ENCODE measurements around the gene MYBL2.
"Not testable (repeated sequence)": the region's sequence is repeated elsewhere in the genome, so short reads cannot be mapped to it uniquely, and the experiment has no call there.

The MYBL2 gene

DNA sequence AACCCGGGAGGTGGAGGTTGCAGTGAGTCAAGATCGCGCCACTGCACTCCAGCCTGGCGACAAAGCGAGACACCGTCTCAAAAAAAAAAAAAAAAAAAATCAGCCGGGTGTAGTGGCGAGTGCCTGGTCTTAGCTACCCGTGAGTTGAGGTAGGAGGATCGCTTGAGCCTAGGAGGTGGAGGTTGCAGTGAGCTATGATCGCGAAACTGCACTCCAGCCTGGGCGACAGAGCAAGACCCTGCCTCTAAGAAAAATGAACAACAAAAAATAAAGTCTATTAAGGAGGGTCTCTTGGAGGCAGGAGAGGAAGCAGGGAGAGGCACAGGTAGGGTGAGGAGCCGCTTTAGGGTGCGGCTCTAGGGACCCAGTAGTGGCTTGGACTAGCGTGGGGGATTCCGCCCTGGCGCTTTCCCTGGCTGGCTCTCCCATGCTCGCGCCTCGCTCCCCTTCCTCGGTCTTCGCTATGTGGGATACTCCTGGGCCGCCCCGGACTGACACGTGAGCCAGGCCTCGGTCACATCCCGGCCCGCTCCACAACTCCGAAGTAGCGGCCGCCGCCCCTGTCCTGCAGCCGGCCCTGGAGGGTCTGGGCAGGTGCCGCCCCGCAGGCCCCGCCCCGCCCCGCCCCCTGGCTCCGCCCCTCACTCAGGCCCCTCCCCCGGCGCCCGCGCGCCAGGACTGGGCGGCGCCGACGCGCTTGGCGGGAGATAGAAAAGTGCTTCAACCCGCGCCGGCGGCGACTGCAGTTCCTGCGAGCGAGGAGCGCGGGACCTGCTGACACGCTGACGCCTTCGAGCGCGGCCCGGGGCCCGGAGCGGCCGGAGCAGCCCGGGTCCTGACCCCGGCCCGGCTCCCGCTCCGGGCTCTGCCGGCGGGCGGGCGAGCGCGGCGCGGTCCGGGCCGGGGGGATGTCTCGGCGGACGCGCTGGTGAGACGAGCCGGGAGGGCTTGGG lies at the start of gene MYBL2:
Gene MYBL2, plus strand, starts transcription at position 739 of the 953 bp plus-strand sequence. Its CDS starts 170 bp downstream, at position 909.
- TF ChIP-seq, protein P1, sequence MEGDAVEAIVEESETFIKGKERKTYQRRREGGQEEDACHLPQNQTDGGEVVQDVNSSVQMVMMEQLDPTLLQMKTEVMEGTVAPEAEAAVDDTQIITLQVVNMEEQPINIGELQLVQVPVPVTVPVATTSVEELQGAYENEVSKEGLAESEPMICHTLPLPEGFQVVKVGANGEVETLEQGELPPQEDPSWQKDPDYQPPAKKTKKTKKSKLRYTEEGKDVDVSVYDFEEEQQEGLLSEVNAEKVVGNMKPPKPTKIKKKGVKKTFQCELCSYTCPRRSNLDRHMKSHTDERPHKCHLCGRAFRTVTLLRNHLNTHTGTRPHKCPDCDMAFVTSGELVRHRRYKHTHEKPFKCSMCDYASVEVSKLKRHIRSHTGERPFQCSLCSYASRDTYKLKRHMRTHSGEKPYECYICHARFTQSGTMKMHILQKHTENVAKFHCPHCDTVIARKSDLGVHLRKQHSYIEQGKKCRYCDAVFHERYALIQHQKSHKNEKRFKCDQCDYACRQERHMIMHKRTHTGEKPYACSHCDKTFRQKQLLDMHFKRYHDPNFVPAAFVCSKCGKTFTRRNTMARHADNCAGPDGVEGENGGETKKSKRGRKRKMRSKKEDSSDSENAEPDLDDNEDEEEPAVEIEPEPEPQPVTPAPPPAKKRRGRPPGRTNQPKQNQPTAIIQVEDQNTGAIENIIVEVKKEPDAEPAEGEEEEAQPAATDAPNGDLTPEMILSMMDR (conservative IDR thresholded peaks at IDR 0.05; ENCODE audit: low read length): no peak
- peak; percentile 40 for DNase-seq (ENCODE audit: low read depth)

GRCh38 chr20:43631598-43631997 lies 35.3 kb upstream of the MYBL2 start:
- no peak for DNase-seq (ENCODE audit: low read depth)
- H3K4me3 ChIP-seq (ENCODE audit: low read length): no peak overlapping the region
- TF ChIP-seq, protein P1 (conservative IDR thresholded peaks at IDR 0.05; ENCODE audit: low read length): no peak

More for the DNA sequence above, at the start of gene MYBL2:
- H3K4me3 ChIP-seq (ENCODE audit: low read length): peak within 1 kb of the TSS; percentile 49

DNA sequence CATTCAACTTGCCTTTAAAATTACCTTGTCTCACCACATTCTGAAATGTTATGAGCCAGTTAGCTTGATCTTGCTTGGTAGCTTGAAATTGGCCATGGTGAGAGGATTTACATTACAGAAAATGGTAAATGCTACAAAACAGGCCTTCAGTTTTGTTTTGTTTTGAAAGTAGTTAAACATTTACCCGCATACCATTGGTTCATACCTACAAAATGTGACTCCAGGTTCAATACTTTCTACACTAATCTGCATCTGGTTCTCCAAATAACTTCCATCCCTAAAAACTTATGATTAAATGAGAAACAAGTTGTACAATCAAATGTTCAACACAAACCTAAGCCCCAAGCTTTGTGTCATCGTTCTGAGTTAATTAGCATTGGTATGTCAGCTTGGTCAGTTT lies 30.5 kb upstream of the MYBL2 start:
- no peak for DNase-seq (ENCODE audit: low read depth)
- no peak overlapping the region for H3K4me3 ChIP-seq (ENCODE audit: low read length)
- TF ChIP-seq, protein P1 (conservative IDR thresholded peaks at IDR 0.05; ENCODE audit: low read length): no peak

- H3K4me3 ChIP-seq (ENCODE audit: low read length): no peak overlapping the region
- DNase-seq (ENCODE audit: low read depth): no peak
- TF ChIP-seq, protein P1 (conservative IDR thresholded peaks at IDR 0.05; ENCODE audit: low read length): no peak
These were observed 24.4 kb upstream of the MYBL2 start for GRCh38 chr20:43642548-43642947.

GRCh38 chr20:43650997-43651525 lies 15.9 kb upstream of the MYBL2 start:
- no peak for DNase-seq (ENCODE audit: low read depth)
- TF ChIP-seq, protein P1 (conservative IDR thresholded peaks at IDR 0.05; ENCODE audit: low read length): no peak

DNA sequence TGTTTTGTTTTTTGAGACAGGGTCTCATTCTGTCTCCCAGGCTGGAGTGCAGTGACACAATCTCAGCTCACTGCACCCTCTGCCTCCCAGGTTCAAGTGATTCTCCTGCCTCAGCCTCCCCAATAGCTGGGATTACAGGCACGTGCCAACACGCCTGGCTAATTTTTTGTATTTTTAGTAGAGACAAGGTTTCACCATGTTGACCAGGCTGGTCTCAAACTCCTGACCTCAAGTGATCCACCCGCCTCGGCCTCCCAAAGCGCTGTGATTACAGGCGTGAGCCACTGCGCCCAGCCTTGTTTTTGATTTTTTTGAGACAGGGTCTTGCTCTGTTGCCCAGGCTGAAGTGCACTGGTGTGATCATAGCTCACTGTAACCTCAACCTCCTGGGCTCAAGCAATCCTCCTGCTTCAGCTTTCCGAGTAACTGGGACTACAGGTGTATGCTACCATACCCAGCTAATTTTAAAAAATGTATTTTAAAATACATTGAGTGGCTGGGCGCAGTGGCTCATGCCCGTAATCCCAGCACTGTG lies 15.2 kb upstream of the MYBL2 start:
- not testable (repeated sequence) for DNase-seq (ENCODE audit: low read depth)

More at GRCh38 chr20:43650997-43651525, 15.9 kb upstream of the MYBL2 start:
- H3K4me3 ChIP-seq (ENCODE audit: low read length): no peak overlapping the region

DNA sequence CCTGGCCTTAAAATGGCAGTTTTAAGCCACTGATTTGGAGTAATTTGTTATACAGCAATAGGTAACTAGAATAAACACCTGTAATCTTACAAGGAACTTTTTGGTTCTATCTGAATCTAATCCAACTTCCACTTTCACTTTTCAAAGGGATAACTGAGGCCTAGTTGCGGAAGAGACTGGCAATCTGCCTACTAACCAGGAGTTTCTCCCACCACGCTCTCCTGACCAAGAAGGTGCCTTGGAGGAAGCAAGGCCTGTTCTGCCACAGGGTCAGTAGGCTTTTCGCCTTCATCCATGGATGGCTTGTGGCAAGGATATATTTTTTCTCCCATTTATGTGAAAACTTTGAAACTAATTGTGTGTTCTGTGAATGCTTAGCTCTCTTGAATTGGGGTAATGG lies 12.9 kb upstream of the MYBL2 start:
- no peak for DNase-seq (ENCODE audit: low read depth)
- H3K4me3 ChIP-seq (ENCODE audit: low read length): no peak overlapping the region
- TF ChIP-seq, protein P1 (conservative IDR thresholded peaks at IDR 0.05; ENCODE audit: low read length): no peak

More for the DNA sequence above, 15.2 kb upstream of the MYBL2 start:
- H3K4me3 ChIP-seq (ENCODE audit: low read length): not testable (repeated sequence)

DNA sequence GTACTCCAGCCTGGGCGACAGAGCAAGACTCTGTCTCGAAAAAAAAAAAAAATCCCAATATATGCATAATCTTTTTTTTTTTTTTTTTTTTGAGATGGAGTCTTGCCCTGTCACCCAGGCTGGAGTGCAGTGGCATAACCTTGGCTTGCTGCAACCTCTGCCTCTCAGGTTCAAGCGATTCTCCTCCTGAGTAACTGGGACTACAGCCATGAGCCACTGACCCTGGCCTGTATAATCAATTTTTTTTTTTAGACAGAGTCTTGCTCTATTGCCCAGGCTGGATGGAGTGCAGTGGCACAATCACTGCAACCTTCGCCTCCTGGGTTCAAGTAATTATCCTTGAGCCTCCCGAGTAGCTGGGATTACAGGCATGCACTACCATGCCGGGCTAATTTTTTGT lies 11.7 kb upstream of the MYBL2 start:
- not testable (repeated sequence) for DNase-seq (ENCODE audit: low read depth); H3K4me3 ChIP-seq (ENCODE audit: low read length)
